Naive thymus-derived CD8-positive, alpha-beta T cell (primary cell): ENCODE results near the gene LIN28A. TPM values are rescaled to one million over a fixed set of nuclear protein-coding genes. Genes with fewer than 3 reads are reported as not detected.
"Not testable (repeated sequence)": the region's sequence is repeated elsewhere in the genome, so short reads cannot be mapped to it uniquely, and the experiment has no call there.

Experiments used
- ATAC-seq, 2 donors: fragments of 150-1000 bp; cut with Tn5 transposase in 1 of 2; sonication (Bioruptor Pico), chemical (Tn5 transposase) in 1 of 2; 1 replicate in 1 of 2; 2 replicates in 1 of 2; pipeline ENCODE4 v1.10.0; 2021; ENCODE audit warnings: mild to moderate bottlenecking in 2 of 2, moderate library complexity in 2 of 2
- POLR2A ChIA-PET: fragments of 350-600 bp; sonication (Branson Sonifier 250); formaldehyde crosslinking; loops from one replicate; lab custom pipeline; 2021; ENCODE audit warnings: antibody characterized with exemption; lab: Charles Lee
- DNase-seq, 10 donors: peaks; one replicate each; pipeline versions ENCODE4 v3.0.0 to v3.0.0-alpha.2; 2020 to 2022
- H3K27ac Mint-ChIP-seq, 10 donors: one replicate each; pipeline ENCODE4 v1.8.0; 2020 to 2022; ENCODE audit warnings: mild to moderate bottlenecking in 10 of 10, mixed read lengths in 10 of 10, moderate library complexity in 4 of 10, inconsistent platforms in 1 of 10
- H3K27me3 Mint-ChIP-seq, 5 donors: one replicate each; pipeline ENCODE4 v1.8.0; 2021 to 2022; ENCODE audit warnings: mixed read lengths in 5 of 5
- H3K36me3 Mint-ChIP-seq, 3 donors: one replicate each; pipeline ENCODE4 v1.8.0; 2020 to 2022; ENCODE audit warnings: mixed read lengths in 3 of 3, mild to moderate bottlenecking in 2 of 3, inconsistent platforms in 1 of 3
- H3K4me1 Mint-ChIP-seq, 4 donors: one replicate each; pipeline ENCODE4 v1.8.0; 2021 to 2022; ENCODE audit warnings: mixed read lengths in 4 of 4
- H3K4me3 Mint-ChIP-seq, 10 donors: one replicate each; pipeline ENCODE4 v1.8.0; 2020 to 2022; ENCODE audit warnings: mild to moderate bottlenecking in 10 of 10, mixed read lengths in 10 of 10, moderate library complexity in 6 of 10, inconsistent platforms in 1 of 10
- H3K9me3 Mint-ChIP-seq, 9 donors: one replicate each; pipeline ENCODE4 v1.8.0; 2020 to 2022; ENCODE audit warnings: mixed read lengths in 9 of 9, mild to moderate bottlenecking in 3 of 9, inconsistent platforms in 1 of 9, moderate library complexity in 1 of 9
- polyA plus RNA-seq, 3 donors: library from polyadenylated mRNA; unstranded; fragments of 300-500 nt; fragmentation: Illumina TruSeq; gene quantifications; one replicate each; pipeline ENCODE4 v1.2.3, GENCODE V29; 2021
- total RNA-seq, 8 experiments: library from RNA in 2 of 8; stranded (reverse) in 2 of 8; gene quantifications; one replicate each; pipeline ENCODE4 v1.2.3 and lab custom pipeline; 2021 to 2026

Gene LIN28A
- total and polyA plus RNA-seq, 5 experiments from 2014 or later: not detected

- Mint-ChIP-seq H3K4me3 (peak within 1 kb of the TSS; percentile 17 to 80 (median 61)), H3K27ac (peak within 1 kb of the TSS; percentile 36 to 88 (median 69)), H3K4me1 (peaks cover 46 to 90% (median 86%) of the 10 kb centered on the region in 4 donors)
- DNase-seq, H3K9me3 Mint-ChIP-seq, H3K36me3 Mint-ChIP-seq, ATAC-seq, H3K27me3 Mint-ChIP-seq: not testable (repeated sequence)
- POLR2A ChIA-PET: interaction anchor here (9.2 kb wide), 1 partner anchor 11 kb away, joined by 75 read pairs; no protein-coding TSS in a partner anchor
Observed at GRCh38 chr1:26372611-26373010, 38.0 kb upstream of the LIN28A start, which contains the start of gene ZNF683. Gene ZNF683, minus strand, starts transcription at chr1:26372750. Its CDS starts 4,179 bp downstream, at chr1:26368571.

- POLR2A ChIA-PET: interaction anchor here (0.6 to 9.2 kb wide), 6 partner anchors 11 to 99 kb away, joined by 3 to 75 read pairs (median 4); partner anchors contain the start of gene HMGN2
- DNase-seq: peak in 6 of 10 donors; percentile 27 to 66 (median 40)
- H3K27ac Mint-ChIP-seq: peak overlapping the region in 8 of 10 donors; percentile 7 to 88 (median 74)
- peak overlapping the region; percentile 12 to 80 (median 61) for H3K4me3 Mint-ChIP-seq
- H3K4me1 Mint-ChIP-seq: peaks cover 51 to 90% (median 89%) of the 10 kb centered on the region in 4 donors
- H3K27me3 Mint-ChIP-seq: no peaks in the 10 kb centered on the region
- ATAC-seq: peak; percentile 71 to 76
- H3K36me3 Mint-ChIP-seq: peaks cover 0 to 3% (median 0%) of the 10 kb centered on the region in 3 donors
- peaks cover 0 to 5% (median 0%) of the 10 kb centered on the region in 9 donors for H3K9me3 Mint-ChIP-seq
Observed at GRCh38 chr1:26373281-26373680, 37.3 kb upstream of the LIN28A start.

GRCh38 chr1:26373789-26374188, 36.8 kb upstream of the LIN28A start:
- Mint-ChIP-seq H3K4me3 (peak overlapping the region in 9 of 10 donors; percentile 12 to 80 (median 61)), H3K27ac (peak overlapping the region in 8 of 10 donors; percentile 7 to 88 (median 58)), H3K36me3 (peaks cover 0 to 3% (median 0%) of the 10 kb centered on the region in 3 donors), H3K27me3 (no peaks in the 10 kb centered on the region), H3K9me3 (peaks cover 0 to 5% (median 0%) of the 10 kb centered on the region in 9 donors), H3K4me1 (peaks cover 56 to 91% (median 90%) of the 10 kb centered on the region in 4 donors)
- ATAC-seq (no peak), DNase-seq (no peak)
- POLR2A ChIA-PET: interaction anchor here (0.9 to 9.2 kb wide), 7 partner anchors 12 to 98 kb away, joined by 3 to 75 read pairs (median 3); partner anchors contain the start of genes CD52, HMGN2 and SH3BGRL3

- not testable (repeated sequence) for ATAC-seq, DNase-seq, H3K36me3 Mint-ChIP-seq, H3K9me3 Mint-ChIP-seq, H3K27me3 Mint-ChIP-seq
- H3K4me1 Mint-ChIP-seq: peaks cover 56 to 96% (median 95%) of the 10 kb centered on the region in 4 donors
- H3K4me3 Mint-ChIP-seq: peak overlapping the region in 8 of 10 donors; percentile 52 to 77 (median 62)
- POLR2A ChIA-PET: interaction anchor here (0.9 to 9.2 kb wide), 6 partner anchors 12 to 95 kb away, joined by 3 to 75 read pairs (median 6); partner anchors contain the start of genes CD52 and SH3BGRL3
- peak overlapping the region in 4 of 10 donors; percentile 59 to 88 (median 78) for H3K27ac Mint-ChIP-seq
Observed at GRCh38 chr1:26374361-26374760, 36.3 kb upstream of the LIN28A start.

GRCh38 chr1:26375081-26375480, 35.5 kb upstream of the LIN28A start:
- Mint-ChIP-seq H3K27me3 (no peaks in the 10 kb centered on the region), H3K27ac (peak overlapping the region in 9 of 10 donors; percentile 9 to 88 (median 67)), H3K4me1 (peaks cover 54 to 97% (median 90%) of the 10 kb centered on the region in 4 donors), H3K36me3 (peaks cover 0 to 3% (median 0%) of the 10 kb centered on the region in 3 donors), H3K4me3 (peak overlapping the region; percentile 15 to 75 (median 53)), H3K9me3 (peaks cover 0 to 5% (median 0%) of the 10 kb centered on the region in 9 donors)
- DNase-seq (no peak), ATAC-seq (no peak)
- POLR2A ChIA-PET: interaction anchor here (1.0 to 9.2 kb wide), 5 partner anchors 13 to 90 kb away, joined by 3 to 75 read pairs (median 8); no protein-coding TSS in a partner anchor

- peaks cover 0 to under 1% (median 0%) of the 10 kb centered on the region in 3 donors for H3K36me3 Mint-ChIP-seq
- no peak for DNase-seq
- POLR2A ChIA-PET: interaction anchor here (1.0 to 9.2 kb wide), 3 partner anchors 14 to 68 kb away, joined by 3 to 75 read pairs (median 3); no protein-coding TSS in a partner anchor
- no peak for ATAC-seq
- peaks cover 0 to under 1% (median 0%) of the 10 kb centered on the region in 9 donors for H3K9me3 Mint-ChIP-seq
- peaks cover 46 to 94% (median 82%) of the 10 kb centered on the region in 4 donors for H3K4me1 Mint-ChIP-seq
- peaks cover 0 to 2% (median 0%) of the 10 kb centered on the region in 5 donors for H3K27me3 Mint-ChIP-seq
- peak overlapping the region in 2 of 10 donors; percentile 52 for H3K4me3 Mint-ChIP-seq
- H3K27ac Mint-ChIP-seq: peak overlapping the region in 3 of 10 donors; percentile 69 to 93 (median 88)
Observed at GRCh38 chr1:26376050-26376449, 34.6 kb upstream of the LIN28A start.

- H3K36me3 Mint-ChIP-seq: no peaks in the 10 kb centered on the region
Observed at GRCh38 chr1:26378088-26378878, 32.3 kb upstream of the LIN28A start.

GRCh38 chr1:26378879-26379251, 31.8 kb upstream of the LIN28A start:
- Mint-ChIP-seq H3K4me3 (peak overlapping the region in 9 of 10 donors; percentile 65 to 84 (median 75)), H3K27ac (peak overlapping the region in 9 of 10 donors; percentile 83 to 94 (median 91)), H3K36me3 (no peaks in the 10 kb centered on the region), H3K9me3 (no peaks in the 10 kb centered on the region), H3K4me1 (peaks cover 34 to 69% (median 59%) of the 10 kb centered on the region in 4 donors), H3K27me3 (peaks cover 0 to 3% (median 0%) of the 10 kb centered on the region in 5 donors)
- DNase-seq (no peak), ATAC-seq (no peak)
- POLR2A ChIA-PET: interaction anchor here (0.5 to 9.2 kb wide), 17 partner anchors 9 to 1449 kb away, joined by 3 to 75 read pairs (median 6); partner anchors contain the start of genes CD52, DHDDS, RUNX3 and SH3BGRL3

More at GRCh38 chr1:26378088-26378878, 32.3 kb upstream of the LIN28A start:
- Mint-ChIP-seq H3K4me3 (peak overlapping the region; percentile 65 to 84 (median 74)), H3K4me1 (peaks cover 40 to 74% (median 65%) of the 10 kb centered on the region in 4 donors), H3K27me3 (peaks cover 0 to 3% (median 0%) of the 10 kb centered on the region in 5 donors), H3K27ac (peak overlapping the region; percentile 66 to 94 (median 90)), H3K9me3 (no peaks in the 10 kb centered on the region)
- POLR2A ChIA-PET: interaction anchor here (0.5 to 9.2 kb wide), 24 partner anchors 9 to 1449 kb away, joined by 3 to 75 read pairs (median 4); partner anchors contain the start of genes CD52, DHDDS, RUNX3 and SH3BGRL3
- peak in 9 of 10 donors; percentile 33 to 87 (median 71) for DNase-seq
- peak; percentile 93 to 98 for ATAC-seq

GRCh38 chr1:26384076-26384475, 26.5 kb upstream of the LIN28A start:
- no peaks in the 10 kb centered on the region for H3K9me3 Mint-ChIP-seq
- H3K4me3 Mint-ChIP-seq: peak overlapping the region in 5 of 10 donors; percentile 7 to 43 (median 14)
- peaks cover 10 to 52% (median 39%) of the 10 kb centered on the region in 4 donors for H3K4me1 Mint-ChIP-seq
- DNase-seq (no peak), ATAC-seq (no peak)
- POLR2A ChIA-PET: interaction anchor here (0.7 kb wide), 1 partner anchor 18 kb away, joined by 4 read pairs; no protein-coding TSS in a partner anchor
- peaks cover 0 to 5% (median 0%) of the 10 kb centered on the region in 5 donors for H3K27me3 Mint-ChIP-seq
- H3K27ac Mint-ChIP-seq: peak overlapping the region in 1 of 10 donors; percentile 12
- H3K36me3 Mint-ChIP-seq: no peaks in the 10 kb centered on the region

- H3K27me3 Mint-ChIP-seq, ATAC-seq, H3K9me3 Mint-ChIP-seq, H3K36me3 Mint-ChIP-seq, DNase-seq: not testable (repeated sequence)
- Mint-ChIP-seq H3K4me3 (peak overlapping the region in 5 of 10 donors; percentile 12 to 64 (median 45)), H3K4me1 (peaks cover 12 to 56% (median 45%) of the 10 kb centered on the region in 4 donors), H3K27ac (peak overlapping the region in 3 of 10 donors; percentile 25 to 59 (median 32))
- POLR2A ChIA-PET: interaction anchor here (0.6 to 0.7 kb wide), 2 partner anchors 71 to 112 kb away, joined by 4 read pairs; no protein-coding TSS in a partner anchor
Observed at GRCh38 chr1:26385063-26385462, 25.6 kb upstream of the LIN28A start.

- POLR2A ChIA-PET: no interaction called here
- peaks cover 0 to 2% (median 0%) of the 10 kb centered on the region in 5 donors for H3K27me3 Mint-ChIP-seq
- H3K4me1 Mint-ChIP-seq: peaks cover 19 to 63% (median 52%) of the 10 kb centered on the region in 4 donors
- peak overlapping the region in 1 of 10 donors; percentile 79 for H3K27ac Mint-ChIP-seq
- H3K4me3 Mint-ChIP-seq: no peak overlapping the region
- DNase-seq: no peak
- no peaks in the 10 kb centered on the region for H3K9me3 Mint-ChIP-seq
- no peaks in the 10 kb centered on the region for H3K36me3 Mint-ChIP-seq
- no peak for ATAC-seq
Observed at GRCh38 chr1:26387447-26387846, 23.2 kb upstream of the LIN28A start.
